GM15510 (cell line): Measurements from ENCODE around the gene A4GNT.

Experiments used
- POLR2A ChIP-seq: IDR thresholded peaks from 3 replicates; pipeline ENCODE4 v1.6.1; 2011; ENCODE audit warnings: borderline replicate concordance; ENCODE audit not compliant: insufficient read length; ENCODE audit errors: extremely low read depth

The A4GNT gene

DNA sequence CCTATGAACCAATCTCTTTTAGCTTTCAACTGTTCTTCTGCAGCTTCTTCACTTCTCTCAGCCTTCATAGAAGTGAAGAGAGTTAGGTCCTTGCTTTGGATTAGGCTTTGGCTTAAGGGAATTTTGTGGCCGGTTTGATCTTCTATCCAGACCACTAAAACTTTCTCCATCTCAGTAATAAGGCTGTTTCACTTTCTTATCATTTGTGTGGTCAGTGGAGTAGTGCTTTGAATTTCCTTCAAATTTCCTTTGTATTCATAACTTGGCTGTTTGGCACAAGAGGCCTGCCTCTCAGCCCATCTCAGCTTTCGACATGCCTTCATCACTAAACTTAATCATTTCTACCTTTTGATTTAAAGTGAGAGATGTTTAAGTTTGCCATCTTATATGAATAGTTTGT is 38.5 kb downstream of the A4GNT start:
- TF ChIP-seq POLR2A: no peak

- TF ChIP-seq POLR2A: no peak
These were observed 40.2 kb downstream of the A4GNT start for GRCh38 chr3:138092023-138092422.

- no peak for TF ChIP-seq POLR2A
These were observed 43.1 kb downstream of the A4GNT start for GRCh38 chr3:138089091-138089490.

DNA sequence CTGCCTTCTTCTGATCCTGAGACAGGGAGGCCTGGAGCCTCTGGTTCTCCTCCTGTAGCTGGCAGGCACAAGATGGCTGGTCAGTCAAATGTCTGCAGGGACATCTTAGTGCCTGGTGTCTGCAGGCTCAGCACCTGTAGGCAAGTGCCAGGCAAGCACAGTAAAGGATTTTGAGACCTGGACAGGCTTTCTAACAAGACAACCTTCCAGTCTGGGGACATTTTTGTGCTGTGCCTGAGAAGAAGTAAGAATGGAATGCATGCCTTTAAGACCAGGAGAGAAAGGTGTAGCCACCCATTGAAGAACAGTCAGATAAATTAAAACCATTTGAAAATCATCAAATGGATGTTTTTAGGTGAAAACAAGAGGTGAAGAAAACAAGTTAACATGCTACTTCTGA is 48.0 kb downstream of the A4GNT start:
- no peak for TF ChIP-seq POLR2A

- TF ChIP-seq POLR2A: no peak
These were observed 49.2 kb downstream of the A4GNT start for GRCh38 chr3:138082992-138083386.

DNA sequence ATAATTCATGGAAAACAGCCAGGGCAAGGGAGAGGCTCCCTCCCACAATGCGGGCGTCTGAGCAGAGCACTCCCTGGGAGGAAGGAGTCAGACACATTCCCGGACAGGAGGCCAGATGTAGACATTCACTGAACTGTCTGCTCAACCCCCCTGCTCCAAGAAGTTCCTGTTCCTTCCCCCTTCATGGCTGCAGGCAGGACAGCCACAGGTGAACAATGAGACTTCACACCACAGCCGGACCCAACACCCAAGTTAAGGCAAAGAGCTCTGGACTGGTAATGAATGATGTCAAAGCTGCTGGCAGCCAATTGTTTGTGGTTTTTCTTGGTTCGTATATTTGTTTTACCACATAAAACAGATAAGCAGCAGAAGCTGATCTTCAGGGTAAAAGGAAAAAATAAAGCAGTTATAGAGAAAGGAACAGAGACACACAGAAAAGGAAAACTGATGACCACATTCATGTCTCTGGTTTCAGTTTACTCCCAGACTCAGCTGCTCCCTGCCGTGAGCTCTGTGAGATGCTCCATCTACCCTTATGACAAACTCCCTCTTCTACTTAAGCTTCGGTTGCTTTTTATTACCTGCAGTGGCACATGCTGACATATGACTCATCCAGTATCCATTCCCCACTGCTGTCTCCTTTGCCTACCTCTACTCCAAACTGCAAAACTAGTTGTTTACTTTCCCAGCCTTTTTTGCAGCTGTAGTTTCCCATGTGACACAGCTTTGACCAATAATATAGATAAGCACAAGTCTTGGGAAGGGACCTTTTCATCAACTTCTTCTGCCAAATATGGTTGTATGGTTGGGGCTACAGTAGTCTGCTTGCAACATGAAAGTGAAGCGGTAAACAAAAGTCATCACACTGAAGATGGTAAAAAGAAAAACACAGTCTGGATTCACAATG is 49.9 kb downstream of the A4GNT start:
- no peak for TF ChIP-seq POLR2A

DNA sequence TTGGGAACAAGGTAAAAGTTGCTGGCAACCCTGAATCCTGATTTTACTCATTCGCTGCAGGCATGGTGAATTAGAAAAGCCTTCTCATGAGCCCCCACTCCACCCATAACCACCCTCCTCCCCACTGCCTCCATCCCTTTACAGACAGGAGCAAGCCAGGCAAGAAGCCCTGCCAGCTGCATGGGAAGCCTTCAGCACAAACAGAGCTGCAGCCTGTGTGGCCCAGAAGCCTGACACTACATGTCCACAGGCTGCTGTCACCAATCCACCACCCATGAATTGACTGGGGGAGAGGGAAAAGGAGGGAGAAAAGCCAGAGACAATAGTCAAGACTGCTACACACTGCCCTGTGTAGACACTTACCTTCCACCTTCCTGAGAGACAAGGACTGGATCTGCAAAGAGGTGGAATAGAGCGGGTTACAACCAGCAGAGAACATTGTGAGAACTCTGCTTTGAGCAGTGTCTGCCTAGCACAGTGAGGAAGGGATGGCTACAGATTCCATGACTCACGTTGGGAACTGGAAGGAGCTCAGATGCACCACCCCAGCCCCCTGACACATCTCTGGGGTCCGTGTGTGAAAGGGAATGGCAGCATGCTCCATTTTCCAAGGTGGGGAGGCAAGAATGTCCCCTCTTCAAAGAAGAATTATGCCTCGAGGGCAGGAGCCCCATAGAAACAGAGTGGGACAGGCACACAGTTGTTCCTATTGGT is 50.7 kb downstream of the A4GNT start:
- no peak for TF ChIP-seq POLR2A

- TF ChIP-seq POLR2A: no peak
These were observed 52.3 kb downstream of the A4GNT start for GRCh38 chr3:138079901-138080300.

DNA sequence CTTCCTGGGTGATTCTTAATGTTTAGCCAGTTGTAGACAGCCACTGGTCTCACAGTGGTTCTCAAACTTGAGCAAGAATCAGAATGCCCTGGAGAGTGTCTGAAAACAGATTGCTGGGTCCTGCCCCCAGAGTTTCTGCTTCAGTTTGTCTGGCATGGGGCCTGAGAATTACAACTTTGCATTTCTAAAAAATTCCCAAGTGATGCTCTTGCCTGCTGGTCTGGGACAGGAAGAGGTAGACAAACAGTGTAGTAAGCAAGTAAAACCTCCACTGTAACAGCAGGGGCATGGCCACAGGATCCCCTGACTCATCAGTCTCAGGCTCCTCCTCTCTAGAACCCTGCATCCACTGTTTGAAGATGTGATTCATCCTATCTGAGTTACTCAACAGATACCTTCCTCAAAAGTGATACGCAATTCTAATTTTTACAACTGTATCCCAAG is 53.3 kb downstream of the A4GNT start:
- TF ChIP-seq POLR2A: no peak

DNA sequence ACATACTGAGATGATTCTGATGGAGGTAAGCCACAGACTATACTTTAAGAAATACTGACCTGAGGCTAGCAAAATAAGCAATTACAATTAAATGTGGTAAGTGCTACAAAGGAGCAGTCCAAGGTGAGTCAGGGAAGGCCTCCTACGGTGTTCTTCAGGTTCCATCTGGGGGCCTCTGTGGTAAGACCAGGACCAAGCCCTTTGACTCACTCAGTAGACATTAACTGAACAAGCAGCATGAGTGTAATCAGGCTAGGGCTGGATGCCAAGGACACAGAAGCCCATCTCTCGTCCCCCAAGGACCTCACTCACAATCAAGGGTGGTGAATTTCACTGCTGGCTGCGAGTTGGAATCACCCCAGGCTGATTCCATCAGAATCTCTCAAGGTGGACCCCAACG is 54.1 kb downstream of the A4GNT start:
- no peak for TF ChIP-seq POLR2A
